Activated CD4-positive, alpha-beta T cell treated with anti-CD3 and anti-CD28 coated beads, Interleukin-2, Interleukin-6, amounts not matched to agents 100 ng/mL and 50 ng/mL, durations not matched to agents 16 hours and 8 hours (primary cell): Measurements from ENCODE around the gene UGT1A6.
"Not testable (repeated sequence)": the region's sequence is repeated elsewhere in the genome, so short reads cannot be mapped to it uniquely, and the experiment has no call there.

Source experiments
- DNase-seq: peaks from one replicate; pipeline ENCODE4 v3.0.0-alpha.2; 2020

UGT1A6 gene

GRCh38 chr2:233736868-233737653 lies 44.4 kb downstream of the UGT1A6 start:
- DNase-seq = not testable (repeated sequence)

- DNase-seq = no peak
Observed at GRCh38 chr2:233740870-233741269, 48.2 kb downstream of the UGT1A6 start.

GRCh38 chr2:233743464-233744259 lies 51.0 kb downstream of the UGT1A6 start:
- DNase-seq = no peak

- no peak for DNase-seq
Observed at GRCh38 chr2:233745073-233745755, 52.5 kb downstream of the UGT1A6 start.

GRCh38 chr2:233745838-233746237 lies 53.1 kb downstream of the UGT1A6 start:
- not testable (repeated sequence) for DNase-seq

- no peak for DNase-seq
Observed at GRCh38 chr2:233746475-233747282, 54.0 kb downstream of the UGT1A6 start.

- DNase-seq = no peak
Observed at GRCh38 chr2:233747283-233747544, 54.5 kb downstream of the UGT1A6 start.

GRCh38 chr2:233750689-233751088 lies 58.0 kb downstream of the UGT1A6 start:
- DNase-seq = not testable (repeated sequence)

- DNase-seq = not testable (repeated sequence)
Observed at GRCh38 chr2:233751212-233752009, 58.7 kb downstream of the UGT1A6 start.

GRCh38 chr2:233754872-233755611 lies 62.4 kb downstream of the UGT1A6 start:
- DNase-seq = no peak

- DNase-seq = no peak
Observed at GRCh38 chr2:233756429-233757081, 63.9 kb downstream of the UGT1A6 start.

GRCh38 chr2:233758141-233758540 lies 65.5 kb downstream of the UGT1A6 start:
- DNase-seq = no peak

- no peak for DNase-seq
Observed at GRCh38 chr2:233758849-233759248, 66.2 kb downstream of the UGT1A6 start.

- no peak for DNase-seq
Observed at GRCh38 chr2:233760043-233760442, 67.4 kb downstream of the UGT1A6 start, which contains the start of gene UGT1A1. UGT1A1 (plus strand) TSS chr2:233760270; CDS start chr2:233760288, 18 bp downstream.

GRCh38 chr2:233761040-233761769 lies 68.5 kb downstream of the UGT1A6 start:
- DNase-seq = no peak

- no peak for DNase-seq
Observed at GRCh38 chr2:233764264-233764663, 71.6 kb downstream of the UGT1A6 start.

- DNase-seq = no peak
Observed at GRCh38 chr2:233764761-233765160, 72.1 kb downstream of the UGT1A6 start.

- DNase-seq = no peak
Observed at GRCh38 chr2:233766416-233766815, 73.7 kb downstream of the UGT1A6 start.

- no peak for DNase-seq
Observed at GRCh38 chr2:233768076-233768475, 75.4 kb downstream of the UGT1A6 start.

- DNase-seq = no peak
Observed at GRCh38 chr2:233769260-233769659, 76.6 kb downstream of the UGT1A6 start.
